ENCODE results near the gene ELN.

- no peak for TF ChIP-seq EGR1 (IDR thresholded peaks at IDR 0.05)
- no peak for TF ChIP-seq TAF1 (IDR thresholded peaks at IDR 0.05; ENCODE audit: low read depth)
- TF ChIP-seq FOXM1 (IDR thresholded peaks at IDR 0.05; ENCODE audit: borderline replicate concordance, low read depth) = no peak
- no peak for TF ChIP-seq USF1 (IDR thresholded peaks at IDR 0.05)
- no peak for TF ChIP-seq REST (IDR thresholded peaks at IDR 0.05; ENCODE audit: low read depth)
- no peak for TF ChIP-seq MAX (IDR thresholded peaks at IDR 0.05)
These were observed 9.6 kb downstream of the ELN start for GRCh38 chr7:74037609-74038008.
